Measurements from ENCODE around the gene STK24.
"Not testable (repeated sequence)": the region's sequence is repeated elsewhere in the genome, so short reads cannot be mapped to it uniquely, and the experiment has no call there.

STK24 gene

GRCh38 chr13:98576963-98577835, at the start of gene STK24:
TSS of gene STK24 (minus strand) at chr13:98577107. CDS start at chr13:98576786, 321 bp downstream.
- peak within 1 kb of the TSS; percentile 85 for H3K4me3 ChIP-seq (ENCODE audit: low read depth, low read length)
- peak within 1 kb of the TSS; percentile 95 for H3K27ac ChIP-seq (ENCODE audit: low read depth, low read length)
- no peaks in the 10 kb centered on the region for H3K36me3 ChIP-seq (ENCODE audit: control insufficient read depth, insufficient read depth, low read length)
- peaks cover 29% of the 10 kb centered on the region for H3K4me1 ChIP-seq (ENCODE audit: control insufficient read depth, insufficient read depth, low read length)
- no peaks in the 10 kb centered on the region for H3K9me3 ChIP-seq (ENCODE audit: control insufficient read depth, insufficient read depth, low read depth, low read length)
- peak within 1 kb of the TSS; percentile 88 for H3K9ac ChIP-seq (ENCODE audit: low read length)
- no peaks in the 10 kb centered on the region for H3K27me3 ChIP-seq (ENCODE audit: control insufficient read depth, insufficient read depth, low read length)

- no peaks in the 10 kb centered on the region for H3K9me3 ChIP-seq (ENCODE audit: control insufficient read depth, insufficient read depth, low read depth, low read length)
- no peak overlapping the region for H3K4me3 ChIP-seq (ENCODE audit: low read depth, low read length)
- H3K27me3 ChIP-seq (ENCODE audit: control insufficient read depth, insufficient read depth, low read length), result no peaks in the 10 kb centered on the region
Measured at GRCh38 chr13:98626298-98626935, 49.5 kb upstream of the STK24 start.

GRCh38 chr13:98624589-98624988, 47.7 kb upstream of the STK24 start:
- not testable (repeated sequence) for H3K9ac ChIP-seq (ENCODE audit: low read length); H3K4me3 ChIP-seq (ENCODE audit: low read depth, low read length); H3K9me3 ChIP-seq (ENCODE audit: control insufficient read depth, insufficient read depth, low read depth, low read length); H3K36me3 ChIP-seq (ENCODE audit: control insufficient read depth, insufficient read depth, low read length); H3K27ac ChIP-seq (ENCODE audit: low read depth, low read length); H3K27me3 ChIP-seq (ENCODE audit: control insufficient read depth, insufficient read depth, low read length); H3K4me1 ChIP-seq (ENCODE audit: control insufficient read depth, insufficient read depth, low read length)

More at GRCh38 chr13:98626298-98626935, 49.5 kb upstream of the STK24 start:
- Histone ChIP-seq H3K4me1 (ENCODE audit: control insufficient read depth, insufficient read depth, low read length) (no peaks in the 10 kb centered on the region), H3K9ac (ENCODE audit: low read length) (no peak overlapping the region), H3K27ac (ENCODE audit: low read depth, low read length) (no peak overlapping the region), H3K36me3 (ENCODE audit: control insufficient read depth, insufficient read depth, low read length) (no peaks in the 10 kb centered on the region)

- Histone ChIP-seq H3K27me3 (ENCODE audit: control insufficient read depth, insufficient read depth, low read length) (no peaks in the 10 kb centered on the region), H3K9ac (ENCODE audit: low read length) (no peak overlapping the region), H3K4me1 (ENCODE audit: control insufficient read depth, insufficient read depth, low read length) (no peaks in the 10 kb centered on the region), H3K27ac (ENCODE audit: low read depth, low read length) (no peak overlapping the region), H3K9me3 (ENCODE audit: control insufficient read depth, insufficient read depth, low read depth, low read length) (no peaks in the 10 kb centered on the region), H3K36me3 (ENCODE audit: control insufficient read depth, insufficient read depth, low read length) (no peaks in the 10 kb centered on the region), H3K4me3 (ENCODE audit: low read depth, low read length) (no peak overlapping the region)
Measured at GRCh38 chr13:98622931-98623331, 46.0 kb upstream of the STK24 start.

GRCh38 chr13:98619556-98619955, 42.6 kb upstream of the STK24 start:
- Histone ChIP-seq H3K4me3 (ENCODE audit: low read depth, low read length) (no peak overlapping the region), H3K4me1 (ENCODE audit: control insufficient read depth, insufficient read depth, low read length) (no peaks in the 10 kb centered on the region), H3K9me3 (ENCODE audit: control insufficient read depth, insufficient read depth, low read depth, low read length) (no peaks in the 10 kb centered on the region), H3K36me3 (ENCODE audit: control insufficient read depth, insufficient read depth, low read length) (no peaks in the 10 kb centered on the region), H3K9ac (ENCODE audit: low read length) (no peak overlapping the region), H3K27ac (ENCODE audit: low read depth, low read length) (no peak overlapping the region), H3K27me3 (ENCODE audit: control insufficient read depth, insufficient read depth, low read length) (no peaks in the 10 kb centered on the region)

- H3K4me3 ChIP-seq (ENCODE audit: low read depth, low read length); H3K9me3 ChIP-seq (ENCODE audit: control insufficient read depth, insufficient read depth, low read depth, low read length); H3K36me3 ChIP-seq (ENCODE audit: control insufficient read depth, insufficient read depth, low read length); H3K27ac ChIP-seq (ENCODE audit: low read depth, low read length); H3K4me1 ChIP-seq (ENCODE audit: control insufficient read depth, insufficient read depth, low read length); H3K9ac ChIP-seq (ENCODE audit: low read length); H3K27me3 ChIP-seq (ENCODE audit: control insufficient read depth, insufficient read depth, low read length): not testable (repeated sequence)
Measured at GRCh38 chr13:98615595-98615994, 38.7 kb upstream of the STK24 start.

- Histone ChIP-seq H3K9ac (ENCODE audit: low read length) (no peak overlapping the region), H3K27me3 (ENCODE audit: control insufficient read depth, insufficient read depth, low read length) (no peaks in the 10 kb centered on the region), H3K9me3 (ENCODE audit: control insufficient read depth, insufficient read depth, low read depth, low read length) (no peaks in the 10 kb centered on the region), H3K36me3 (ENCODE audit: control insufficient read depth, insufficient read depth, low read length) (no peaks in the 10 kb centered on the region), H3K4me3 (ENCODE audit: low read depth, low read length) (no peak overlapping the region), H3K27ac (ENCODE audit: low read depth, low read length) (no peak overlapping the region), H3K4me1 (ENCODE audit: control insufficient read depth, insufficient read depth, low read length) (no peaks in the 10 kb centered on the region)
Measured at GRCh38 chr13:98613591-98613990, 36.7 kb upstream of the STK24 start.

- Histone ChIP-seq H3K4me3 (ENCODE audit: low read depth, low read length) (no peak overlapping the region), H3K27me3 (ENCODE audit: control insufficient read depth, insufficient read depth, low read length) (no peaks in the 10 kb centered on the region), H3K27ac (ENCODE audit: low read depth, low read length) (no peak overlapping the region), H3K4me1 (ENCODE audit: control insufficient read depth, insufficient read depth, low read length) (no peaks in the 10 kb centered on the region), H3K9ac (ENCODE audit: low read length) (no peak overlapping the region), H3K9me3 (ENCODE audit: control insufficient read depth, insufficient read depth, low read depth, low read length) (no peaks in the 10 kb centered on the region), H3K36me3 (ENCODE audit: control insufficient read depth, insufficient read depth, low read length) (no peaks in the 10 kb centered on the region)
Measured at GRCh38 chr13:98609756-98610155, 32.8 kb upstream of the STK24 start.

- H3K9me3 ChIP-seq (ENCODE audit: control insufficient read depth, insufficient read depth, low read depth, low read length), result no peaks in the 10 kb centered on the region
- H3K4me3 ChIP-seq (ENCODE audit: low read depth, low read length), result no peak overlapping the region
- H3K4me1 ChIP-seq (ENCODE audit: control insufficient read depth, insufficient read depth, low read length), result no peaks in the 10 kb centered on the region
- no peak overlapping the region for H3K27ac ChIP-seq (ENCODE audit: low read depth, low read length)
- H3K36me3 ChIP-seq (ENCODE audit: control insufficient read depth, insufficient read depth, low read length), result no peaks in the 10 kb centered on the region
- no peaks in the 10 kb centered on the region for H3K27me3 ChIP-seq (ENCODE audit: control insufficient read depth, insufficient read depth, low read length)
- H3K9ac ChIP-seq (ENCODE audit: low read length), result no peak overlapping the region
Measured at GRCh38 chr13:98606296-98606695, 29.4 kb upstream of the STK24 start.

GRCh38 chr13:98599502-98600328, 22.8 kb upstream of the STK24 start:
- Histone ChIP-seq H3K36me3 (ENCODE audit: control insufficient read depth, insufficient read depth, low read length) (no peaks in the 10 kb centered on the region), H3K9ac (ENCODE audit: low read length) (no peak overlapping the region), H3K9me3 (ENCODE audit: control insufficient read depth, insufficient read depth, low read depth, low read length) (no peaks in the 10 kb centered on the region), H3K4me3 (ENCODE audit: low read depth, low read length) (no peak overlapping the region), H3K4me1 (ENCODE audit: control insufficient read depth, insufficient read depth, low read length) (no peaks in the 10 kb centered on the region; the same call in 1 of the 2 replicates), H3K27me3 (ENCODE audit: control insufficient read depth, insufficient read depth, low read length) (no peaks in the 10 kb centered on the region), H3K27ac (ENCODE audit: low read depth, low read length) (no peak overlapping the region)

GRCh38 chr13:98598043-98598442, 21.1 kb upstream of the STK24 start:
- H3K27me3 ChIP-seq (ENCODE audit: control insufficient read depth, insufficient read depth, low read length), result no peaks in the 10 kb centered on the region
- no peaks in the 10 kb centered on the region for H3K9me3 ChIP-seq (ENCODE audit: control insufficient read depth, insufficient read depth, low read depth, low read length)
- no peaks in the 10 kb centered on the region for H3K36me3 ChIP-seq (ENCODE audit: control insufficient read depth, insufficient read depth, low read length)
- H3K4me3 ChIP-seq (ENCODE audit: low read depth, low read length), result no peak overlapping the region
- H3K9ac ChIP-seq (ENCODE audit: low read length), result no peak overlapping the region
- H3K4me1 ChIP-seq (ENCODE audit: control insufficient read depth, insufficient read depth, low read length), result no peaks in the 10 kb centered on the region; the same call in 1 of the 2 replicates
- no peak overlapping the region for H3K27ac ChIP-seq (ENCODE audit: low read depth, low read length)
